ENCODE measurements around the gene RSPRY1. TPM values are rescaled to one million over a fixed set of nuclear protein-coding genes. Genes with fewer than 3 reads are reported as not detected.
A peak's percentile ranks its signal among the peaks of the same experiment; 100 is the strongest.

RSPRY1 gene
- total and polyA plus RNA-seq, 2 of the 4 experiments (the other 2 are of a cell fraction): 25.2 to 62.2 TPM

GRCh38 chr16:57236022-57236350, 49.9 kb downstream of the RSPRY1 start:
- H3K9ac ChIP-seq (ENCODE audit: low read depth, low read length): no peak overlapping the region
- BruUV-seq (replicated peaks): no TSS peak

More at GRCh38 chr16:57236022-57236350, 49.9 kb downstream of the RSPRY1 start:
- Histone ChIP-seq H4K91ac (ENCODE audit: insufficient read depth, low read depth, low read length) (no peak overlapping the region), H4K20me1 (ENCODE audit: insufficient read depth, low read length) (no peaks in the 10 kb centered on the region), H3K9me1 (ENCODE audit: insufficient read depth, low read length) (peaks cover 7% of the 10 kb centered on the region), H2BK15ac (ENCODE audit: low read depth, low read length) (no peak overlapping the region), H3K14ac (replicated peaks; ENCODE audit: low read depth, low read length) (no peak overlapping the region), H3K4ac (ENCODE audit: low read depth, low read length) (no peak overlapping the region), H2BK5ac (ENCODE audit: low read depth, low read length, poor library complexity, severe bottlenecking) (peak overlapping the region; percentile 49), H2AFZ (replicated peaks; ENCODE audit: low read length, poor library complexity) (no peak overlapping the region), H4K8ac (ENCODE audit: low read depth in 2 of 2, low read length in 2 of 2) (no peak overlapping the region), H3K36me3 (ENCODE audit: control insufficient read depth, insufficient read depth, low read length) (peaks cover 20% of the 10 kb centered on the region), H3K4me2 (ENCODE audit: low read depth, low read length) (no peak overlapping the region; the same call in 1 of the 2 replicates), H2AK5ac (ENCODE audit: low read depth, low read length) (no peak overlapping the region), H3K56ac (ENCODE audit: extremely low read depth, insufficient read depth, low read length) (no peak overlapping the region), H2BK20ac (ENCODE audit: low read depth, low read length) (no peak overlapping the region), H2AK9ac (replicated peaks; ENCODE audit: low read depth, low read length, poor library complexity) (no peak overlapping the region), H3K4me1 (ENCODE audit: control insufficient read depth, insufficient read depth, low read length) (peaks cover 8% of the 10 kb centered on the region), H2BK120ac (ENCODE audit: low read depth, low read length) (no peak overlapping the region), H4K5ac (ENCODE audit: low read depth, low read length) (no peak overlapping the region), H3K27me3 (ENCODE audit: control insufficient read depth, insufficient read depth, low read length) (no peaks in the 10 kb centered on the region), H3K4me3 (ENCODE audit: insufficient read depth, low read depth, low read length) (no peak overlapping the region), H3K23ac (ENCODE audit: low read depth, low read length) (peak overlapping the region; percentile 4; the same call in 1 of the 2 replicates), H3K9me3 (ENCODE audit: control insufficient read depth, insufficient read depth, low read length) (no peaks in the 10 kb centered on the region), H3K79me1 (ENCODE audit: low read depth in 1 of 2, low read length in 2 of 2) (peaks cover 0 to 4% of the 10 kb centered on the region in 2 experiments; a peak in 2 of 4 replicates), H3K27ac (ENCODE audit: insufficient read depth, low read length) (no peak overlapping the region), H3K18ac (ENCODE audit: low read depth, low read length) (no peak overlapping the region)
- ATAC-seq (ENCODE audit: low read depth) (no peak), DNase-seq (no peak)
- POLR2A ChIA-PET (ENCODE audit: unreplicated experiment): no interaction called here
- TF ChIP-seq RAD21 (IDR thresholded peaks at IDR 0.05; ENCODE audit: low read length) (no peak), BHLHE40 (IDR thresholded peaks at IDR 0.05; ENCODE audit: low read depth, low read length) (no peak), USF2 (IDR thresholded peaks at IDR 0.05; ENCODE audit: low read depth, low read length) (no peak), SMC3 (IDR thresholded peaks at IDR 0.05; ENCODE audit: low read depth, low read length) (no peak), ELK1 (IDR thresholded peaks at IDR 0.05; ENCODE audit: borderline replicate concordance, low read depth, low read length) (no peak), NFE2L2 (IDR thresholded peaks at IDR 0.05; ENCODE audit: low read depth, low read length) (no peak), MXI1 (IDR thresholded peaks at IDR 0.05; ENCODE audit: borderline replicate concordance, low read depth, low read length) (no peak), CTCF (conservative IDR thresholded peaks at IDR 0.05; ENCODE audit: low read depth, low read length) (no peak), RCOR1 (IDR thresholded peaks at IDR 0.05; ENCODE audit: insufficient replicate concordance, low read length) (no peak), RFX5 (IDR thresholded peaks at IDR 0.05; ENCODE audit: low read depth, low read length) (no peak), MAZ (IDR thresholded peaks at IDR 0.05; ENCODE audit: borderline replicate concordance, low read depth, low read length) (no peak), MAFK (IDR thresholded peaks at IDR 0.05; ENCODE audit: low read depth, low read length) (no peak), CEBPB (IDR thresholded peaks at IDR 0.05; ENCODE audit: low read depth, low read length) (no peak), POLR2A (IDR thresholded peaks at IDR 0.05; ENCODE audit: low read depth, low read length) (no peak), CHD1 (IDR thresholded peaks at IDR 0.05; ENCODE audit: low read depth, low read length) (no peak), FOS (IDR thresholded peaks at IDR 0.05; ENCODE audit: low read depth, low read length) (no peak)
- CTCF ChIA-PET: interaction anchor here (0.8 kb wide), 1 partner anchor 8 kb away, joined by 3 read pairs; no protein-coding TSS in a partner anchor
- dilution Hi-C loops (cut with HindIII; ENCODE audit: low sequenced_read_pairs, unreplicated experiment): no loop called here
- in situ Hi-C loops (cut with MboI; ENCODE audit: low sequenced_read_pairs): no loop called here
- intact Hi-C loops (cut with micrococcal nuclease): no loop called here
